HG03039 (cell line): ENCODE results near the gene LCK.
"Not testable (repeated sequence)": the region's sequence is repeated elsewhere in the genome, so short reads cannot be mapped to it uniquely, and the experiment has no call there.

Experiments
- ATAC-seq: cut with Tn5 transposase; IDR thresholded peaks from one replicate; pipeline ENCODE4 v1.9.1; 2021; ENCODE audit warnings: mild to moderate bottlenecking, moderate library complexity; ENCODE audit not compliant: unreplicated experiment

LCK gene

GRCh38 chr1:32239790-32240139 is 11.3 kb upstream of the LCK start:
- ATAC-seq = no peak

- ATAC-seq = no peak
Measured at GRCh38 chr1:32240140-32240951, 10.7 kb upstream of the LCK start.

- peak; percentile 36 for ATAC-seq
Measured at GRCh38 chr1:32241001-32241763, 9.9 kb upstream of the LCK start.

- ATAC-seq = no peak
Measured at GRCh38 chr1:32242341-32242851, 8.7 kb upstream of the LCK start.

- ATAC-seq = no peak
Measured at GRCh38 chr1:32246888-32247273, 4.2 kb upstream of the LCK start, which contains the start of gene FAM167B. Gene FAM167B, plus strand, starts transcription at chr1:32247222. Its CDS starts 200 bp downstream, at chr1:32247422.

GRCh38 chr1:32247452-32247851 is 3.6 kb upstream of the LCK start:
- no peak for ATAC-seq

- no peak for ATAC-seq
Measured at GRCh38 chr1:32247983-32248889, 2.8 kb upstream of the LCK start.

- peak; percentile 35 for ATAC-seq
Measured at GRCh38 chr1:32249831-32250525, 1.1 kb upstream of the LCK start.

GRCh38 chr1:32255072-32256071 is 4.3 kb downstream of the LCK start:
- ATAC-seq = no peak

GRCh38 chr1:32256473-32257226 is 5.6 kb downstream of the LCK start:
- ATAC-seq = no peak

- no peak for ATAC-seq
Measured at GRCh38 chr1:32257227-32257508, 6.1 kb downstream of the LCK start.

- not testable (repeated sequence) for ATAC-seq
Measured at GRCh38 chr1:32263236-32263593, 12.2 kb downstream of the LCK start.

- no peak for ATAC-seq
Measured at GRCh38 chr1:32263744-32264143, 12.7 kb downstream of the LCK start.

- ATAC-seq = no peak
Measured at GRCh38 chr1:32265846-32266245, 14.8 kb downstream of the LCK start.

- ATAC-seq = no peak
Measured at GRCh38 chr1:32266921-32267591, 16.0 kb downstream of the LCK start.

- ATAC-seq = no peak
Measured at GRCh38 chr1:32269744-32270143, 18.7 kb downstream of the LCK start.

GRCh38 chr1:32272557-32273390 is 21.7 kb downstream of the LCK start:
- ATAC-seq = no peak
